Astrocyte (in vitro differentiated cells and primary cell): ENCODE measurements around the gene DPAGT1.
"Not testable (repeated sequence)": the region's sequence is repeated elsewhere in the genome, so short reads cannot be mapped to it uniquely, and the experiment has no call there.

Experiments
- CTCF ChIP-seq: IDR thresholded peaks from 2 replicates; pipeline ENCODE4 v1.5.1; 2011; ENCODE audit warnings: low read depth, mild to moderate bottlenecking, inconsistent platforms, low read length, moderate library complexity; ENCODE audit not compliant: insufficient read depth
- EZH2 ChIP-seq: IDR thresholded peaks from 2 replicates; pipeline ENCODE4 v1.6.1; 2012; ENCODE audit warnings: mild to moderate bottlenecking, low read length, inconsistent platforms; ENCODE audit not compliant: insufficient read depth

GRCh38 chr11:119059128-119059527 is 42.5 kb downstream of the DPAGT1 start:
- TF ChIP-seq CTCF, EZH2: not testable (repeated sequence)
